H1 (cell line): Measurements from ENCODE around the gene CCDC38. TPM values are rescaled to one million over a fixed set of nuclear protein-coding genes. Genes with fewer than 3 reads are reported as not detected.
A peak's percentile ranks its signal among the peaks of the same experiment; 100 is the strongest.

ENCODE experiments used
- CTCF ChIA-PET: fragments of 300-600 bp; sonication (Branson Sonifier 250); formaldehyde crosslinking; loops from one replicate; lab custom pipeline; 2021; ENCODE audit not compliant: partially characterized antibody; lab: Charles Lee
- POLR2A ChIA-PET: fragments of 300-600 bp; sonication (Branson Sonifier 250); formaldehyde crosslinking; loops from one replicate; lab custom pipeline; 2021; ENCODE audit warnings: inconsistent platforms; ENCODE audit not compliant: partially characterized antibody; lab: Charles Lee
- DNase-seq, 2 experiments: peaks; one replicate each; pipeline versions ENCODE4 v3.0.0 to v3.0.0-alpha.2; 2010 to 2022; ENCODE audit warnings: low spot score in 2 of 2, low read depth in 1 of 2, mixed read lengths in 1 of 2
- FAIRE-seq: peaks from 2 replicates; lab custom pipeline; 2011; peaks lifted over from hg19 to GRCh38; lab: Jason Lieb, UNC
- H2AFZ ChIP-seq: 2 replicates; pipeline ENCODE4 v1.8.1; 2012; ENCODE audit warnings: low read length, inconsistent platforms
- H2AK5ac ChIP-seq: 2 replicates; pipeline ENCODE4 v1.6.1; 2013; ENCODE audit warnings: low read depth, low read length
- H2BK120ac ChIP-seq: replicated peaks from 2 replicates; pipeline ENCODE3; 2013; ENCODE audit warnings: low read depth, low read length, inconsistent platforms
- H2BK12ac ChIP-seq: 2 replicates; pipeline ENCODE4 v1.6.1; 2013; ENCODE audit warnings: low read depth, low read length
- H2BK15ac ChIP-seq: 2 replicates; pipeline ENCODE4 v1.6.1; 2013; ENCODE audit warnings: low read length
- H2BK20ac ChIP-seq: 2 replicates; pipeline ENCODE4 v1.6.1; 2013; ENCODE audit warnings: low read length
- H2BK5ac ChIP-seq: 2 replicates; pipeline ENCODE4 v1.6.1; 2013; ENCODE audit warnings: low read depth, low read length
- H3K14ac ChIP-seq: 2 replicates; pipeline ENCODE4 v1.6.1; 2013; ENCODE audit warnings: inconsistent platforms; ENCODE audit not compliant: insufficient read length
- H3K18ac ChIP-seq: 2 replicates; pipeline ENCODE4 v1.6.1; 2013; ENCODE audit warnings: low read length; ENCODE audit errors: extremely low read depth
- H3K23ac ChIP-seq: 2 replicates; pipeline ENCODE4 v1.6.1; 2013; ENCODE audit warnings: inconsistent platforms; ENCODE audit not compliant: insufficient read length
- H3K23me2 ChIP-seq: 2 replicates; pipeline ENCODE4 v1.6.1; 2013; ENCODE audit warnings: low read depth, low read length
- H3K27ac ChIP-seq: 2 replicates; pipeline ENCODE4 v1.6.1; 2011; ENCODE audit warnings: low read depth, low read length, inconsistent platforms
- H3K27me3 ChIP-seq, 4 experiments: replicated peaks in 1 of 4; 1 replicate in 1 of 4; 2 replicates in 3 of 4; pipeline versions ENCODE4 v1.6.1 to v1.8.1; 2011 to 2013; ENCODE audit warnings: low read length in 3 of 4, mild to moderate bottlenecking in 3 of 4, inconsistent platforms in 2 of 4, mixed read lengths in 2 of 4, moderate library complexity in 1 of 4; ENCODE audit not compliant: control insufficient read depth in 3 of 4, insufficient read depth in 3 of 4; ENCODE audit errors: extremely low read depth in 1 of 4
- H3K36me3 ChIP-seq, 4 experiments: 2 replicates each; pipeline versions ENCODE4 v1.6.1 to v1.8.1; 2011 to 2013; ENCODE audit warnings: mild to moderate bottlenecking in 4 of 4, low read length in 3 of 4, moderate library complexity in 2 of 4, control low read depth in 1 of 4, inconsistent platforms in 1 of 4; ENCODE audit not compliant: insufficient read depth in 4 of 4, control insufficient read depth in 2 of 4
- H3K4ac ChIP-seq: replicated peaks from 2 replicates; pipeline ENCODE3; 2013; ENCODE audit warnings: low read length, low read depth, mixed read lengths, inconsistent platforms; ENCODE audit not compliant: insufficient read length
- H3K4me1 ChIP-seq, 4 experiments: replicated peaks in 1 of 4; 1 replicate in 1 of 4; 2 replicates in 3 of 4; pipeline versions ENCODE4 v1.6.1 to v1.8.1; 2011 to 2013; ENCODE audit warnings: low read length in 3 of 4, inconsistent platforms in 2 of 4, mixed read lengths in 1 of 4; ENCODE audit not compliant: insufficient read depth in 4 of 4, control insufficient read depth in 3 of 4
- H3K4me2 ChIP-seq, 2 experiments: 2 replicates each; pipeline versions ENCODE4 v1.6.1 to v1.8.1; 2011 to 2013; ENCODE audit warnings: low read depth in 2 of 2, low read length in 2 of 2, control low read depth in 1 of 2, inconsistent platforms in 1 of 2, mild to moderate bottlenecking in 1 of 2; ENCODE audit not compliant: insufficient read depth in 1 of 2
- H3K4me3 ChIP-seq, 4 experiments: fragments of 200-600, 300-600 bp in 1 of 4; sonication (generic), shearing (Covaris generic), sonication (Bioruptor Twin) in 1 of 4; 2 replicates each; pipeline versions ENCODE4 v1.5.1 to v1.8.1; 2011 to 2016; ENCODE audit warnings: low read length in 4 of 4, low read depth in 3 of 4, control low read depth in 2 of 4, inconsistent platforms in 2 of 4, mild to moderate bottlenecking in 2 of 4, mixed read lengths in 1 of 4, moderate library complexity in 1 of 4; ENCODE audit not compliant: insufficient read depth in 2 of 4; ENCODE audit errors: extremely low read depth in 1 of 4
- H3K56ac ChIP-seq: replicated peaks from 2 replicates; pipeline ENCODE3; 2013; ENCODE audit warnings: low read depth, mild to moderate bottlenecking, mixed read lengths, low read length, inconsistent platforms; ENCODE audit not compliant: insufficient read length
- H3K79me1 ChIP-seq: 2 replicates; pipeline ENCODE4 v1.6.1; 2013; ENCODE audit warnings: low read depth, low read length, control low read depth
- H3K79me2 ChIP-seq, 2 experiments: 2 replicates each; pipeline versions ENCODE4 v1.6.1 to v1.8.1; 2012 to 2013; ENCODE audit warnings: low read length in 2 of 2, mild to moderate bottlenecking in 2 of 2, inconsistent platforms in 1 of 2; ENCODE audit not compliant: insufficient read depth in 2 of 2, control insufficient read depth in 1 of 2
- H3K9ac ChIP-seq, 4 experiments: replicated peaks in 1 of 4; 1 replicate in 1 of 4; 2 replicates in 3 of 4; pipeline versions ENCODE4 v1.6.1 to v1.8.1; 2011 to 2013; ENCODE audit warnings: low read depth in 3 of 4, low read length in 3 of 4, control low read depth in 2 of 4, mild to moderate bottlenecking in 2 of 4, moderate library complexity in 2 of 4, inconsistent platforms in 1 of 4; ENCODE audit errors: extremely low read depth in 1 of 4
- H3K9me3 ChIP-seq, 2 experiments: 2 replicates each; pipeline versions ENCODE4 v1.6.1 to v1.8.1; 2012 to 2013; ENCODE audit warnings: mild to moderate bottlenecking in 2 of 2, moderate library complexity in 2 of 2, control low read depth in 1 of 2, inconsistent platforms in 1 of 2, low read depth in 1 of 2, low read length in 1 of 2, mixed read lengths in 1 of 2; ENCODE audit not compliant: insufficient read depth in 2 of 2
- H4K20me1 ChIP-seq, 2 experiments: replicated peaks in 1 of 2; 2 replicates each; pipeline versions ENCODE3 to v1.8.1; 2011 to 2013; ENCODE audit warnings: inconsistent platforms in 2 of 2, low read length in 2 of 2, mild to moderate bottlenecking in 1 of 2; ENCODE audit not compliant: insufficient read depth in 2 of 2, control insufficient read depth in 1 of 2
- H4K5ac ChIP-seq: 2 replicates; pipeline ENCODE4 v1.6.1; 2013; ENCODE audit warnings: low read length, low read depth, mixed read lengths, inconsistent platforms; ENCODE audit not compliant: insufficient read length
- H4K8ac ChIP-seq: 2 replicates; pipeline ENCODE4 v1.8.0; 2013; ENCODE audit warnings: mild to moderate bottlenecking, moderate library complexity, low read length, inconsistent platforms; ENCODE audit not compliant: insufficient read depth; ENCODE audit errors: extremely low read depth
- H4K91ac ChIP-seq: replicated peaks from 2 replicates; pipeline ENCODE3; 2013; ENCODE audit warnings: low read length, mixed read lengths, inconsistent platforms; ENCODE audit not compliant: insufficient read length
- SRF ChIP-seq: IDR thresholded peaks from 2 replicates; pipeline ENCODE4 v1.6.1; 2011; ENCODE audit warnings: mild to moderate bottlenecking, low read depth, low read length, moderate library complexity
- TBP ChIP-seq: IDR thresholded peaks from 2 replicates; pipeline ENCODE4 v1.6.1; 2011; ENCODE audit warnings: low read depth, low read length, improper control_type of control experiment
- WGBS, 2 experiments: shearing (Covaris generic) in 1 of 2; methylation state at CpG; one replicate each; pipeline versions ENCODE4 v1.1.6 to v1.1.7; 2013 to 2015; ENCODE audit warnings: low lambda C conversion rate in 2 of 2, mixed read lengths in 2 of 2, inconsistent platforms in 1 of 2, low coverage in 1 of 2, missing lambda C conversion rate in 1 of 2; ENCODE audit not compliant: insufficient replicate concordance in 2 of 2, insufficient coverage in 1 of 2, insufficient read length in 1 of 2; ENCODE audit errors: extremely low coverage in 1 of 2, missing lambda C conversion rate in 1 of 2; 5-methylcytosine and 5-hydroxymethylcytosine counted together
- polyA plus RNA-seq, 7 experiments: library from polyadenylated mRNA; depleted of rRNA in 3 of 7; stranded (reverse) in 5 of 7; unstranded in 2 of 7; fragments of >200 nt in 5 of 7; fragments of 200-250 nt in 2 of 7; gene quantifications; 1 replicate in 5 of 7; 2 replicates in 1 of 7; 4 replicates in 1 of 7; pipeline versions ENCODE4 v1.2.1 to v1.2.3, GENCODE V29; 2011 to 2013; ENCODE audit warnings: missing spikeins in 2 of 7, mixed read lengths in 2 of 7
- total RNA-seq: library from RNA; stranded (reverse); fragmentation: NEBNext Ultra II Directional; extraction: Animal tissue kit (Norgen Biotek cat#: 25700); gene quantifications from 2 replicates; pipeline ENCODE4 v1.2.1, GENCODE V29; 2021

The CCDC38 gene
- total and polyA plus RNA-seq, 2 of the 8 experiments (the other 6 are each of a cell fraction or from before 2014, with no cell fraction given) = not detected

DNA sequence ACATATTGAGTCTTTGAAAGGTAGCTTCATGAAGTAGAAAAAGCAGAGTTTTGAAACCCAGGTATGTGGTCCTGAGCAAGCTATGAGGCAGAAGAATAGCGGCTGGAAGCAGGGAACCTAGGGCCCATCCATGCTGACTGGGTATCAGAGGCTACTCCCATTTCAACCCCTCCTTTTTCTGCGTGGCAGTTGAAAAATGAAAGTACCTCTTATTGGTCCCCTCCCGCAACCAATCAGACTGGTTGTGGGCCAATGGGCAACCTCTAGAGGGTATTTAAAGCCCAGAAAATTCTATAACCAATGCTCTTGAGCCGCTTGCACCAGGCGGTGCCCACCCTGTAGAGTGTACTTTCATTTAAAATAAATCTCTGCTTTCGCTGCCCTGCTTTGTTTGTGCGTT, 85.3 kb downstream of the CCDC38 start:
- Histone ChIP-seq H3K79me1 (no peaks in the 10 kb centered on the region), H3K4me1 (peaks cover 0 to 4% (median 2%) of the 10 kb centered on the region in 4 experiments; a peak in 3 of 7 replicates), H4K20me1 (peaks cover 0 to 3% of the 10 kb centered on the region in 2 experiments), H4K91ac (no peak overlapping the region), H3K56ac (no peak overlapping the region), H2AFZ (0 out of 2 replicates have a peak overlapping the region, but pooled peaks have one; percentile 93), H3K9me3 (peaks cover 0 to 6% of the 10 kb centered on the region in 2 experiments; a peak in 1 of 4 replicates), H3K79me2 (peaks cover 16 to 34% of the 10 kb centered on the region in 2 experiments), H3K4ac (no peak overlapping the region), H3K4me2 (peak overlapping the region; percentile 84 to 94), H4K8ac (no peak overlapping the region), H3K4me3 (peak overlapping the region in 2 of 4 experiments; percentile 97 to 98; a peak in 5 of 8 replicates), H3K27ac (no peak overlapping the region), H3K18ac (no peak overlapping the region), H2BK20ac (no peak overlapping the region), H3K27me3 (no peaks in the 10 kb centered on the region), H4K5ac (no peak overlapping the region), H3K23me2 (peaks cover 14% of the 10 kb centered on the region), H2BK12ac (no peak overlapping the region), H3K14ac (no peak overlapping the region), H3K9ac (no peak overlapping the region), H2AK5ac (no peak overlapping the region), H3K36me3 (peaks cover 2 to 13% (median 11%) of the 10 kb centered on the region in 4 experiments; a peak in 7 of 8 replicates), H3K23ac (no peak overlapping the region), H2BK5ac (no peak overlapping the region), H2BK120ac (no peak overlapping the region), H2BK15ac (0 out of 2 replicates have a peak overlapping the region, but pooled peaks have one; percentile 37)
- POLR2A ChIA-PET = interaction anchor here (1.2 to 2.3 kb wide), 4 partner anchors 13 to 309 kb away, joined by 3 to 10 read pairs (median 4); no protein-coding TSS in a partner anchor
- FAIRE-seq = no peak
- CTCF ChIA-PET = interaction anchor here (0.6 to 1.6 kb wide), 3 partner anchors 35 to 301 kb away, joined by 3 read pairs; no protein-coding TSS in a partner anchor
- 82% methylated on average over 7 of the region's 7 CpGs; no CpG with 5 or more reads in 1 of the 2 experiments for WGBS, 2 experiments
- DNase-seq = no peak
- TF ChIP-seq TBP = 0 out of 2 replicates have a peak, but pooled peaks have one; percentile 29
- no peak for TF ChIP-seq SRF
